ENCODE results near the gene GSG1L.

DNA sequence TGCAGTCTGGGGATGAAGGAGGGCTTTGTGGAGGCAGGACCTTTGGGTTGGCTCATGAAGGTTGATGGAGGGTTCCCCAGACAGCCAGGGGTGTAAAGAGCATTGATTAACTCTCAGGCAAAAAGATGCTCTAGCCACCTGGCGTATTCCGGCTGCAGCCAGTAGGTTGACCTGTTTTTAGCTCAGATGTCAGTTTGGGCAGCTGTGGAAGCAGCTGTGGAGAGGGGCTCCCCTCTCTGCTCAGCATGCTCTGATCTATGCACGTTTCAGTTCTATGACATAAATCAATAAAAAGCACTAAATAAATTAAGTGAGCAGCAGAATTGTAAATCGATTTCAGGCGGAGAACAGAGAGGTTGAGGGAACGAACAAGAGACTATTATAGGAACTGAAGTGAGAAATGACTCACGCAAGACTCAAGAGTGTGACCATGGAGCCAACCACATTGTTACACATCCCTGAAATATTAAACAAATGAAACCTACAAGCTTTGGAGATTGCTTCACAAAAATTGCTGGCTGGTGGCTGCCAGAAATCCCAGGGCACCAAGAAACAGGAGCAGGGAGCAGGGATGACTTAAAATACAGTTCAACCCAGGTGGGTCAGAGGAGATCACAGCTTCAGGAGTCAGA lies 111.9 kb downstream of the GSG1L start:
- TF ChIP-seq EZH2 (IDR thresholded peaks at IDR 0.05; ENCODE audit: borderline replicate concordance) (no peak), EZH2phosphoT487 (IDR thresholded peaks at IDR 0.05; ENCODE audit: low read depth, severe bottlenecking, unreplicated experiment) (no peak)
